Mesenchymal stem cell (in vitro differentiated cells and primary cell): ENCODE results near the gene FBXL17.

ENCODE experiments used
- DNase-seq: peaks from one replicate; pipeline ENCODE4 v3.0.0-alpha.2; 2013
- H2AFZ ChIP-seq: one replicate; pipeline ENCODE4 v1.6.1; 2013; ENCODE audit warnings: low read depth, mild to moderate bottlenecking, control low read depth, inconsistent platforms, low read length, moderate library complexity
- H2AK5ac ChIP-seq: 2 replicates; pipeline ENCODE4 v1.6.1; 2013; ENCODE audit warnings: low read length, moderate library complexity, mild to moderate bottlenecking, inconsistent platforms; ENCODE audit not compliant: severe bottlenecking
- H2BK120ac ChIP-seq: one replicate; pipeline ENCODE4 v1.6.1; 2013; ENCODE audit warnings: low read depth, mild to moderate bottlenecking, inconsistent platforms, low read length, moderate library complexity
- H2BK12ac ChIP-seq, 2 experiments: one replicate each; pipeline ENCODE4 v1.6.1; 2013; ENCODE audit warnings: inconsistent platforms in 2 of 2, low read length in 2 of 2, mild to moderate bottlenecking in 2 of 2, moderate library complexity in 2 of 2, control low read depth in 1 of 2
- H2BK15ac ChIP-seq: one replicate; pipeline ENCODE4 v1.6.1; 2013; ENCODE audit warnings: mild to moderate bottlenecking, low read depth, inconsistent platforms; ENCODE audit not compliant: poor library complexity, severe bottlenecking
- H2BK5ac ChIP-seq: 2 replicates; pipeline ENCODE4 v1.6.1; 2013; ENCODE audit warnings: low read depth, mild to moderate bottlenecking, low read length, control low read depth, inconsistent platforms; ENCODE audit not compliant: poor library complexity, severe bottlenecking
- H3K14ac ChIP-seq, 2 experiments: one replicate each; pipeline ENCODE4 v1.6.1; 2013; ENCODE audit warnings: inconsistent platforms in 2 of 2, low read length in 2 of 2, control low read depth in 1 of 2, mild to moderate bottlenecking in 1 of 2, moderate library complexity in 1 of 2
- H3K18ac ChIP-seq, 2 experiments: one replicate each; pipeline ENCODE4 v1.6.1; 2013; ENCODE audit warnings: inconsistent platforms in 2 of 2, low read length in 2 of 2, control low read depth in 1 of 2, low read depth in 1 of 2, mild to moderate bottlenecking in 1 of 2
- H3K23ac ChIP-seq, 2 experiments: one replicate each; pipeline ENCODE4 v1.6.1; 2013; ENCODE audit warnings: inconsistent platforms in 2 of 2, low read length in 2 of 2, mild to moderate bottlenecking in 2 of 2, moderate library complexity in 2 of 2, control low read depth in 1 of 2
- H3K27ac ChIP-seq: 2 replicates; pipeline ENCODE4 v1.5.1; 2013; ENCODE audit warnings: mild to moderate bottlenecking, moderate library complexity, low read length, control low read depth, inconsistent platforms; ENCODE audit not compliant: poor library complexity, severe bottlenecking
- H3K27me3 ChIP-seq, 2 experiments: 2 replicates each; pipeline versions ENCODE4 v1.6.1 to v1.7.0; 2013; ENCODE audit warnings: low read length in 2 of 2, mild to moderate bottlenecking in 2 of 2, moderate library complexity in 2 of 2, control low read depth in 1 of 2, inconsistent platforms in 1 of 2; ENCODE audit not compliant: control insufficient read depth in 1 of 2, insufficient read depth in 1 of 2
- H3K36me3 ChIP-seq, 2 experiments: 2 replicates each; pipeline versions ENCODE4 v1.6.1 to v1.7.0; 2013; ENCODE audit warnings: low read length in 2 of 2, control low read depth in 1 of 2, inconsistent platforms in 1 of 2, low read depth in 1 of 2, mild to moderate bottlenecking in 1 of 2; ENCODE audit not compliant: insufficient read depth in 2 of 2, control insufficient read depth in 1 of 2
- H3K4ac ChIP-seq, 2 experiments: one replicate each; pipeline ENCODE4 v1.6.1; 2013; ENCODE audit warnings: inconsistent platforms in 2 of 2, low read length in 2 of 2, mild to moderate bottlenecking in 2 of 2, moderate library complexity in 2 of 2, control low read depth in 1 of 2, low read depth in 1 of 2
- H3K4me1 ChIP-seq: 2 replicates; pipeline ENCODE4 v1.6.1; 2013; ENCODE audit warnings: low read depth, low read length, control low read depth; ENCODE audit not compliant: control insufficient read depth, insufficient read depth
- H3K4me2 ChIP-seq: 2 replicates; pipeline ENCODE4 v1.6.1; 2013; ENCODE audit warnings: low read length, mild to moderate bottlenecking, inconsistent platforms; ENCODE audit not compliant: poor library complexity, severe bottlenecking
- H3K4me3 ChIP-seq, 2 experiments: 2 replicates each; pipeline versions ENCODE4 v1.5.1 to v1.7.0; 2013; ENCODE audit warnings: low read length in 2 of 2, mild to moderate bottlenecking in 2 of 2, control low read depth in 1 of 2, low read depth in 1 of 2; ENCODE audit not compliant: insufficient read depth in 1 of 2
- H3K79me1 ChIP-seq: replicated peaks from 2 replicates; pipeline ENCODE4 v1.6.1; 2013; ENCODE audit warnings: mild to moderate bottlenecking, control low read depth, low read length, inconsistent platforms; ENCODE audit not compliant: poor library complexity, severe bottlenecking
- H3K9ac ChIP-seq: 2 replicates; pipeline ENCODE4 v1.7.0; 2013; ENCODE audit warnings: mild to moderate bottlenecking, low read length, moderate library complexity
- H3K9me3 ChIP-seq: 2 replicates; pipeline ENCODE4 v1.7.0; 2013; ENCODE audit warnings: mild to moderate bottlenecking, low read length; ENCODE audit not compliant: control insufficient read depth
- H4K8ac ChIP-seq: one replicate; pipeline ENCODE4 v1.6.1; 2013; ENCODE audit warnings: inconsistent platforms, mild to moderate bottlenecking, low read length, moderate library complexity
- H4K91ac ChIP-seq: one replicate; pipeline ENCODE4 v1.6.1; 2013; ENCODE audit warnings: mild to moderate bottlenecking, low read length, inconsistent platforms
- WGBS: methylation state at CpG from one replicate; pipeline ENCODE4 v1.1.7; 2013; ENCODE audit warnings: mixed read lengths; 5-methylcytosine and 5-hydroxymethylcytosine counted together

Gene FBXL17

GRCh38 chr5:108321341-108321740, 60.6 kb downstream of the FBXL17 start:
- no peak overlapping the region for H2BK15ac ChIP-seq
- H3K27ac ChIP-seq, result no peak overlapping the region
- no peak overlapping the region for H2BK120ac ChIP-seq
- H3K4ac ChIP-seq, result no peak overlapping the region
- H3K36me3 ChIP-seq, result no peaks in the 10 kb centered on the region
- no peaks in the 10 kb centered on the region for H3K4me1 ChIP-seq
- H3K9ac ChIP-seq, result no peak overlapping the region
- DNase-seq, result no peak
- H3K23ac ChIP-seq, result no peak overlapping the region
- no peak overlapping the region for H2BK5ac ChIP-seq
- H3K14ac ChIP-seq, result no peak overlapping the region
- WGBS, result no CpG with 5 or more reads among the region's 1 CpG
- H3K27me3 ChIP-seq, result no peaks in the 10 kb centered on the region
- H4K91ac ChIP-seq, result no peak overlapping the region
- H2AK5ac ChIP-seq, result no peak overlapping the region
- no peak overlapping the region for H3K4me2 ChIP-seq
- H3K4me3 ChIP-seq, result no peak overlapping the region
- no peak overlapping the region for H2AFZ ChIP-seq
- peaks cover 2% of the 10 kb centered on the region for H3K79me1 ChIP-seq
- H3K9me3 ChIP-seq, result no peaks in the 10 kb centered on the region
- no peak overlapping the region for H4K8ac ChIP-seq
- no peak overlapping the region for H3K18ac ChIP-seq
- no peak overlapping the region for H2BK12ac ChIP-seq

DNA sequence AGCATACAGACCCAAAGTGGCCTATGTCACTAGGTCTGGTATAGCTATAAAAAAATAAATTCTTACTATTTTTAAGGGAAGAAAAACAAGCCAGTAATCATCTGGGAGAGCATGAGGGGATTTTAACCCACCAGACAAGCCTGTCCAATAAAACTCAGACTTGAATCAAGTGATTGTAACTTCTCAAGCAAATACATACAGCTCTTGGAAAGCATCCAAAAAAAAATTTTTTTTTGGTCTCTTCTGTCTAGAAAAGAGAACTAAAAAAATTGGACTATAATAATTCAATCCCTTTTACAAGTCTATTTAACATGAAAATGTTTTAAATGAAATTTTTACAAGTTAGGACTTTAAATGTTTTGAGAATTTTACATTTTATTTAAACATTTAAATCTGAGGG, 61.7 kb downstream of the FBXL17 start:
- Histone ChIP-seq H3K9me3 (no peaks in the 10 kb centered on the region), H3K27ac (no peak overlapping the region), H3K9ac (no peak overlapping the region), H3K18ac (no peak overlapping the region), H2AFZ (no peak overlapping the region), H3K4me2 (no peak overlapping the region), H2AK5ac (no peak overlapping the region), H4K91ac (no peak overlapping the region), H3K4me1 (no peaks in the 10 kb centered on the region), H2BK120ac (no peak overlapping the region), H4K8ac (no peak overlapping the region), H2BK15ac (no peak overlapping the region), H3K4me3 (no peak overlapping the region), H2BK12ac (no peak overlapping the region), H3K27me3 (no peaks in the 10 kb centered on the region), H3K23ac (no peak overlapping the region), H3K79me1 (peaks cover 2% of the 10 kb centered on the region), H2BK5ac (no peak overlapping the region), H3K14ac (no peak overlapping the region), H3K4ac (no peak overlapping the region), H3K36me3 (no peaks in the 10 kb centered on the region)
- no peak for DNase-seq

DNA sequence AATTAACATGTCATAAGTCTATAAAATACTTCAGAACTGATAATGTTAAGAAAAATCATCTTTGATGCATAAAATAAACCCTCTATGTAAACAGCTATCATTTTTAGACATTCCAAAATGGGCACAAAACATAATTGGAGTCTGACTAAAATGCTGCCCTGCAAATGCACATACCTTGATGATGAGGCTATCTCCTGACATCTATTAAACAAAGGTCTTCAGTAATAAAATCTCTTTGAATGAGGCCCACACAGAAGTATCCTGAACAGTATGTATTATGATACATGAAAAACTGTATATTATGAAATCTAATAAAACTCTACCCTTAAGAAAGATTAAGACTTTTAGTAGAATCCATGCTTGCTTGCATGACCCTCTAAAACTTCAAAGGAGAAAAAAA, 66.1 kb downstream of the FBXL17 start:
- Histone ChIP-seq H2AK5ac (no peak overlapping the region), H2BK5ac (no peak overlapping the region), H3K36me3 (peaks cover 0 to 6% of the 10 kb centered on the region in 2 experiments), H3K9me3 (no peaks in the 10 kb centered on the region), H2AFZ (no peak overlapping the region), H3K4me3 (no peak overlapping the region), H3K4me1 (no peaks in the 10 kb centered on the region), H3K9ac (no peak overlapping the region), H2BK12ac (no peak overlapping the region), H4K8ac (no peak overlapping the region), H3K27ac (no peak overlapping the region), H3K23ac (no peak overlapping the region), H2BK15ac (no peak overlapping the region), H3K14ac (no peak overlapping the region), H3K4ac (no peak overlapping the region), H4K91ac (no peak overlapping the region), H3K4me2 (no peak overlapping the region), H3K27me3 (no peaks in the 10 kb centered on the region), H3K18ac (no peak overlapping the region), H3K79me1 (no peaks in the 10 kb centered on the region), H2BK120ac (no peak overlapping the region)
- DNase-seq, result no peak

DNA sequence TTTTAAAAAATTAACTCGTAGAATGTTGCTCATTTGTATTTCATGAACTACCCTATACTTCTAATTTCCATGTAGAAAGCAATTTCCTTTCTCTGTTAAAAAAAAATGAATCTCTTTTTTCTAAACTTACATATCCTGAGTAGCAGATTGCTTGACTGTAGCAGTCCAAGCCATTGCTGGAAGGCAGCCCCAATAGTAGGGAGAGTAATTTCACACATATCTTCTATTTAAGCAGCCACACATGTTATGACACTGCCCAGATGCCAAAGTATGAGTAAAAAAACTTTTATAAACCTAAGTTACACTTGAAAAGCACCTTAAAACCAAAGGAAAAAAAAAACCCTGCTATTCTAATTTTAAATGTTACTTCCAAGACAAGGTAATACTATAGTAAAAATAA, 69.6 kb downstream of the FBXL17 start:
- Histone ChIP-seq H2AFZ (no peak overlapping the region), H4K91ac (no peak overlapping the region), H3K36me3 (peaks cover 0 to 6% of the 10 kb centered on the region in 2 experiments), H3K4me1 (no peaks in the 10 kb centered on the region), H3K27me3 (no peaks in the 10 kb centered on the region), H2BK15ac (no peak overlapping the region), H3K14ac (no peak overlapping the region), H3K4me2 (no peak overlapping the region), H3K9me3 (no peaks in the 10 kb centered on the region), H3K18ac (no peak overlapping the region), H3K4me3 (no peak overlapping the region), H3K23ac (no peak overlapping the region), H3K79me1 (no peaks in the 10 kb centered on the region), H4K8ac (no peak overlapping the region), H2BK12ac (no peak overlapping the region), H3K9ac (no peak overlapping the region), H3K27ac (no peak overlapping the region), H2BK120ac (no peak overlapping the region), H2BK5ac (no peak overlapping the region), H3K4ac (no peak overlapping the region), H2AK5ac (no peak overlapping the region)
- DNase-seq, result no peak
- WGBS, result 75% methylated on average over 1 of the region's 1 CpG
